GM18868 (cell line): ENCODE measurements around the gene CLMP.
A peak's percentile ranks its signal among the peaks of the same experiment; 100 is the strongest.

Experiments
- ATAC-seq: cut with Tn5 transposase; IDR thresholded peaks from one replicate; pipeline ENCODE4 v1.9.1; 2021; ENCODE audit warnings: mild to moderate bottlenecking, moderate library complexity; ENCODE audit not compliant: unreplicated experiment

The CLMP gene

DNA sequence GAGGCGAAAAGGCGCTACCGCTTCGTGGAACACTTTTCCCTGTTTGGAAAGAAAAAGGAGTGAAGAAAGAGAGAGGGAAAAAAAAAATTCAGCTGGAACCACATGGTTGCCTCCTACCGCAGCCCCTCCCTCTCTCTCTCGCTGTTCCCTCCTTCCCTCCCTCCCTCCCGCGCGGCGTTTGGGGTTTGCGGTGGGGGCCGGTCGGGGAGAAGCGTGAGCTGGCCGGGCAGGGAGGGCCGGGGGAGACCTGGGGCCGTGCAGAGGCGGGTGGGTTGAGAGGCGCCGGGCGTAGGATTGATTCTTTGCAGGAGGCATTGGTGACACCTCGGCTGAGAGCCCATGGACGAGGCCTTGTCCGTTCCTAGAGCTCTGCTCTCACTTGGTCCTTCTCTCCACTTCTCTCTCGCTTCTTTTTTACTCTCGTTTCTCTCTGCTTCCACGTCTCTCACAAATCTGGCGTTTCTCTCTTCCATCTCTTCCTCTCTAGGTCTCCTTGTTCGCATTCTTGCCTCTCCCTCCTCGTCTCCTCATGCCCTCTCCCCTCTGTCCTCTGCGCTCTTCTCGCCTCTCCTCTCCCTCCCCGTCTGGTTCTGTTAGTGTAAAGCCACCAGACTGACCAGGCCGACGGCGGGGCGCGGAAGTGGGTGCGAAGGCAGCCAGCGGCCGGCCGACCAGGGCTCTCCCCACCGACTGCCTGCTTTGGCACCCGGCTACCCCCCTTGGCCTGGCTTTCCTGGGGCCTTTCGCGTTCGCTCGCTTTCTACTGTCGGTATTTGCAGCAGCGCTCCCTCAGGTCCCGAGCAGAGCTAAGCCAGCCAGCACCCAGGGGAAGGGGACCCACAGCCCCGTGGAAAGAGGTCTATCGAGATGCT lies at the start of gene CLMP:
Gene CLMP (minus strand): TSS at position 61 of the 872 bp plus-strand sequence. CDS start 308 bp downstream, outside the sequence.
- ATAC-seq = no peak

DNA sequence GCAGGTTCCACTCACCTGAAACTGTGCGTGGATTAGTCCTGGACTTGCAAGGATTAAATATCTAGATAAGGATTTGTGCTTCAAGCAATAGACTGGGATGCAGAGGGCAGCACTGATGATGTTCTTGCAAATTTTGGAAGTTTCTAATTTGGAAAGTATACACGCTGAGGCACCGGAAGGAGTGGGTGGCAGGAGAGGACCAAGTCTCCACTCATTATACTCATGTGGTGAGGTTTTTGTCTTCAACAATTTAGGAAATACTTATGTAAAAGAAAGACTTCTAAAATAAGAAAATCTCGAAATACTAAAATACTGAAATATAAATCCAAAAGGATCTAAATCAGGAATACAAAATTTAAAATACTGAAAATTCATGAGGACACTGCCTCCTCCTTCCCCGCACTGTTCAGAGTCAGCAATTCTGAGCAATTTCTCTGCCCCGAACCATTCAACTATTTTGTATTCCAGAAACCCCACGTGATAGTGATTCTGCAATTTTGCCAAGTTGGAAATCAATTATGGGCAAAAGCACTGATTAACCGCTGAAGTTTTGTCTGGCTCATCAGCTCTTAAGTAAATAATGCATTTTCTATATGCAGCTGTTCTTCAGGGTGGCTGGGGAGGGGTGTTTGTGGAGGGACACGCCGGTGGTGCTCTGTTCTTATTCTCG lies 47.0 kb upstream of the CLMP start:
- ATAC-seq = no peak

DNA sequence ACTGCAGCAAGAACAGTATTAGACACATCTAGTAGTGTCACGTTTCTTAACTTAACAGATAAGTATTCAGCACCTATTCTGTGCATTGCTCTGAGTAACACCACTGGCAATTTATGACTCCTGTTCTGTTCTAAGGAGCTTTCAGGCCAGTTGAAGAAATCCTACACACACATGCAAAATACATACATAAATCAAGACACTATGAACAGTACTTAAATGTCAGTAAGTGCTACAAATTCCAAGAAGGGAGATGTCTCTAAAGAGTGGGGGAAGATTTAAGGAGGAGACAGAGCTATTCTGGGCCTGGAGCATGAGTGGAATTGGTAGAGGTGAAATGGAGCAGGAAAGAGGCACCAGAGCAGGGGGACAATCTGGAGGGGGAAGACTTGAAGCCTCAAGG lies 46.2 kb upstream of the CLMP start:
- ATAC-seq = no peak

- ATAC-seq = no peak
These were observed 44.4 kb upstream of the CLMP start for GRCh38 chr11:123239191-123240150.

DNA sequence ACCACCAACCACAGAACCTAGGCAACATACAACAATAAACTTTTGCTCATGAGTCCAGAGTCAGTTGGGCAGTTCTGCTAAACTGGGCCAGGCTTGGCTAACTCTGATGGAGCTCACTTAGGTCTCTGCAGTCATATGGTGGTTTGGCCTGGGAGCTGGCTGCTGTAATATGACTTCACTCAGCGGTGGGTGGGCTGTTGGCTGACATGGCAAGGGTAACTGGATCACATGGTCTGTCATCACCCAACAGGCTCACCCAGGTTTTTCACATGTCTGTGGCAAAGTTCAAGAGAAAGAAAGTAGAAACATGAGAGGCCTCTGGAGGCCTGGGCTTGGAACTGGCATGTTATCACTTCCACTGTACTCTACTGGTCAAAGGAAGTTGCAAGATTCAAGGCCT lies 43.2 kb upstream of the CLMP start:
- ATAC-seq = no peak

GRCh38 chr11:123236879-123237278 lies 41.8 kb upstream of the CLMP start:
- no peak for ATAC-seq

- ATAC-seq = no peak
These were observed 40.7 kb upstream of the CLMP start for GRCh38 chr11:123235656-123236261.

- ATAC-seq = no peak
These were observed 40.1 kb upstream of the CLMP start for GRCh38 chr11:123235117-123235655.

DNA sequence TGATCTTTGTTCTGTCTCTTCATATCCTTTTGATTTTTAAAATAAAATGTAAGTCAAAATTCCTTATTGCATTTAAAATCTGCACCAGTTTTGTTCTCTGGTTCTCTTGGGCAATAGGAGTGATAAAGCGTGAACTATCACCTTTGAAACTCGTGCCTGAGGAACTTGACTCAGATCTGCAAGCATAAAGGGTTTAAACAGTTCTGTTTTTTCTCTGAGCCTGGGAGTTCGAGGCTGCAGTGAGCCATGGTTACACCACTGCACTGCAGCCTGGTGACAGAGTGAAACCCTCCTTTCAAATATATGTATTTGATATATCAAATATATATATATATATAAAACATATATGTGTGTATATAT lies 38.9 kb upstream of the CLMP start:
- no peak for ATAC-seq

- peak; percentile 84 for ATAC-seq
These were observed 38.4 kb upstream of the CLMP start for GRCh38 chr11:123233280-123233974.

DNA sequence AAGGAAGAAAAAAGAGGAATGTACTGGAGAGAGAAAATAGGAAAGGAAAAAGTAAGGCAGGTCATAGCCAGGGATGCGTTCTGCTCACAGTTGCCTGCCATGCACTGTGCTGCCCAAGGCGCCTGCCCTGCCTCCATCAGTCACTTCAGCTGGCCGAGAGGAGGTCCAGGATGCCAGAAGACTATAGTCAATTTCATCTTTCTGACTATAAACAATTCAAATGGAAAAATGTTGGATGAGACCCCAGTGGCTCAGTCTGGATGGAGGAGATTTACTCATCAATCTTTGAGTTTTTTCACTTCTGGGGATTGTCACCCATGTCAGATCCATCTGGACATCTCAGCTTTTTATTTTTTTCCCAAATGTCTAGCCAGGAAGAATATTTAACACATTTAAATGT lies 36.7 kb upstream of the CLMP start:
- no peak for ATAC-seq

DNA sequence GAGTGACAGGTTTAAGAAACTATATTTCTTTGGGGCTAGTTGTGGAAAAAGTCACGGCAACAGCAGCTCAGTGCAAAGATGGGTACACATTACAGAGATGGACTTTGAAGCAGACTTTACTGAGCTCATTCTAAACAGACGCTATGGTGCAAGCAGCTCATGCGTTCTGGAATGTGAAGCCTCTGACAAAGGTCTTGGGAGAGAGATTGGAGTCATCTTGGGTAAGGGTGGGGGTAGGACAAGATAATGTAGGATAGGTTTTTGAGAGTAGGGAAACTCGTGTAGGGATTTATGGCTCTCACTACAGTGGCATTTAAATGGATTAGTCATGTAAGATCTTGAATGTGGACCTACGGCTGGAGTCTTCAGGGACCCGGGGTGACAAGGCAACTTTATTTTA lies 36.2 kb upstream of the CLMP start:
- no peak for ATAC-seq

DNA sequence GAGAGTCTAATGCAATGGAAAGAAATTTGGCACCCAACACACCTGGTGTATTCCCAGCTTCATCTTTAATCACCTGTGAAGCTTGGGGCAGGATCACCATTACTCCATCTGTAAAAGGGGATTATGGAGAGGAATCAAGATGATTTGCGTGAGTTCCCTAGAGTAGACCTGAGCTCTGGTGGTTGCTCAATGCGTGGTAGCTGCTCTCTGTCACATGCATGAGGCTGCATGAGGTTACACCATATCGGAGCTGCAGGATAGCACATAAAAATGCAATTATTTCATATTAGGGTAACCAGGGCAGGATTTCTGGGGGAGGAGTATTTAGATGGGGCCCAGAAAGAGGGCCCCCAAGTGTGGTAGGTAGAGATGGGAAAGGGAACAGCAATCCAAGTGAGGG lies 35.3 kb upstream of the CLMP start:
- ATAC-seq = no peak

- no peak for ATAC-seq
These were observed 33.6 kb upstream of the CLMP start for GRCh38 chr11:123228496-123229163.

DNA sequence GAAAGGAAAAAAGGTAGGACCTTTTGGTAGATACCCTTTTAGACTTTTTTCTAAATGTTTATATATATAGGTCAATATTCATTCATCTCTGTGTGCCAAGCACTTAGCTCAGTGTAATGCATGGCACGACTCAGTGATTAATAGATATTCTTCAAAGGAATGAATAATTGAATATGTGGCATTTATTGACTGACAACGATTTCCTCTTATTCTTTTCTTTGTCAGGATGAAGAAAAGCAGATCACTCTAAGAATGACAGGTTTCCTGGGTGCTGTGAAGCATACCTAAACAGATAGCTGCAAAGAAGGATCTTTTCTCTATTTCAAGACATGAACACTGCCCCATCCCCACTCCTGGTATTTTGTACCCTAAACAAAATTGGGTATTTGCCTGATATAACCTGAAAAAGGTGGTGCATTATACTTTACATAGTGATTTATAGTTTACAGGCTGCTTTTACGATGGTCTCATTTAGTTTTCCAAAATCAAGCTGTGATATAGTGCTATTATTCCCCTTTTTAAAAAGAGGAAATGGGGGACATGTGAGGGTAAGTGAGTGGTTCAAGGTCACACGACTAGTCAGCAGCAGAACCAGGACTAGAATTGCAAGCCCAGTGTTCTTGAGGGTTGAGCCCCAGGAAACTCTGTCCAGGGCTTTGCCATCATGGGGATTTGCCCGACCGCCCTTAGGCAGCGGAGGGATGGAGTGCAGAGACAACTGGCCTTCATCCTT lies 32.9 kb upstream of the CLMP start:
- no peak for ATAC-seq

DNA sequence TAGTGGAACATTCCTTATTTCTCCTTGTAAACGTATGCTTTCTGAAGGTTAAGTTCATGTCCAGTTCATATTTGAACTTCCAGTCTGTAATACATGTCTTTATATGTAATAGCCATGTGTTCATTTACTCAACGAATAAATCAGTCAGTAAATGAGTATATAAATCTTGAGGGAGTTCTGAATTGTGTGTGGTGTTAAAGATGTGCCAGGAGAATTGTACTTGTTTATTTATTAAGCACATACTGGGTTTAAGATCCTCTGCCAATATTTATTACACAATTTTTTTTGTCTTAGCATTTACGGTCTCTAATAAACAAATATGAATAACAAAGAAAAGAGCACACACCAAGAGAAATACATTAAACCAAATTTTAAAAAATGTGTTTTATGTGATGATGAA lies 26.5 kb upstream of the CLMP start:
- ATAC-seq = no peak

GRCh38 chr11:123221096-123221561 lies 26.1 kb upstream of the CLMP start:
- no peak for ATAC-seq

DNA sequence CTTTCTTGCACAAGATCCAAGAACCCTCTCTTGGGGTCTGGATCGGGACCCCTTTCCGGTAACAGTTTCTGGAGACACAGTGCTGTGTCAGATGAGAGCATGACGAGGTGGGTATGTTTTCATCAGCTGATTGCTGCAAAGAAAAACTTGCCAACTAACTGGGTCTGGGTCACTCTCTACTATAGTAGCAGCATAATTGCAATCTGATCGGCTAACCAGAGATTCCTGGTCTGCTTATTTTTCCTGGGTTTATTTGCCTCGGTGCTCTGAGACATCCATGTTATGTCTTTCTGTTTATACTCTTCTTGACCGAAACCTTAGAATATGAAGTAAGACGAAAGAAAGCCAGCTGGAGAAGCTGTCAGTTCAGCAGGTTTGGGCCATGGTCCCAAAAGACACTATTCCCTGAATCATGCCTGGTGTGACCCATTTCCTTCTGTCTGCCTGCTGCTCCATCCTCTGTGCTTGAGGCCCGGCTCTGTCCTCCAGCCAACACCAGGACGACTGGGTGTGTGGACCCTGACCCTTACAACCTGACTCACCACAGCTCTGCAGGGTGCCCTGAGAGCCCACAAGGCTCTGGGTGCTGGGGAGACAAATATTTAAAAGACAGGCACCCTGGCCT lies 24.1 kb upstream of the CLMP start:
- ATAC-seq = no peak
